ENCODE measurements around the gene NUP205.

DNA sequence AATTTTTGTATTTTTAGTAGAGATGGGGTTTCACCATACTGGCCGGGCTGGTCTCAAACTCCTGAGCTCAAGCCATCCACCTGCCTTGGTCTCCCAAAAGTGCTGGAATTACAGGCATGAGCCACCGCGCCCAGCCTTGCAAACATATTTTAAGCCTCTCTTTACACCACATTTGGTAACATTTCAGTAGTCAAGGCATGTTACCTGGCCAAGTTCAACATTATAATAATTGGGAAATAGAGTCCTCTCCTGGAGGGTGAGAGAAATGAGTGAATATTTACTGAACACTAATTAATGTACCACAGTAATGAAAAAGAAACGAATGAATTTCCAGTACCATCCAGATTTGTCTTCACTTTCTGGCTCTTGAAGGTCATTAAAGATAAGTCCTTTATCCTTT lies 37.8 kb upstream of the NUP205 start:
- TF ChIP-seq FOXP2 (optimal IDR thresholded peaks at IDR 0.05; ENCODE audit: borderline replicate concordance, extremely low read depth, extremely low read length, insufficient read depth) (no peak), TAF1 (IDR thresholded peaks at IDR 0.05; ENCODE audit: borderline replicate concordance, insufficient read depth, low read length) (no peak), SIN3A (IDR thresholded peaks at IDR 0.05; ENCODE audit: borderline replicate concordance, insufficient read depth, low read length) (no peak), POLR2AphosphoS5 (IDR thresholded peaks at IDR 0.05; ENCODE audit: low read depth, low read length) (no peak)
- TF ChIP-seq, protein P1, sequence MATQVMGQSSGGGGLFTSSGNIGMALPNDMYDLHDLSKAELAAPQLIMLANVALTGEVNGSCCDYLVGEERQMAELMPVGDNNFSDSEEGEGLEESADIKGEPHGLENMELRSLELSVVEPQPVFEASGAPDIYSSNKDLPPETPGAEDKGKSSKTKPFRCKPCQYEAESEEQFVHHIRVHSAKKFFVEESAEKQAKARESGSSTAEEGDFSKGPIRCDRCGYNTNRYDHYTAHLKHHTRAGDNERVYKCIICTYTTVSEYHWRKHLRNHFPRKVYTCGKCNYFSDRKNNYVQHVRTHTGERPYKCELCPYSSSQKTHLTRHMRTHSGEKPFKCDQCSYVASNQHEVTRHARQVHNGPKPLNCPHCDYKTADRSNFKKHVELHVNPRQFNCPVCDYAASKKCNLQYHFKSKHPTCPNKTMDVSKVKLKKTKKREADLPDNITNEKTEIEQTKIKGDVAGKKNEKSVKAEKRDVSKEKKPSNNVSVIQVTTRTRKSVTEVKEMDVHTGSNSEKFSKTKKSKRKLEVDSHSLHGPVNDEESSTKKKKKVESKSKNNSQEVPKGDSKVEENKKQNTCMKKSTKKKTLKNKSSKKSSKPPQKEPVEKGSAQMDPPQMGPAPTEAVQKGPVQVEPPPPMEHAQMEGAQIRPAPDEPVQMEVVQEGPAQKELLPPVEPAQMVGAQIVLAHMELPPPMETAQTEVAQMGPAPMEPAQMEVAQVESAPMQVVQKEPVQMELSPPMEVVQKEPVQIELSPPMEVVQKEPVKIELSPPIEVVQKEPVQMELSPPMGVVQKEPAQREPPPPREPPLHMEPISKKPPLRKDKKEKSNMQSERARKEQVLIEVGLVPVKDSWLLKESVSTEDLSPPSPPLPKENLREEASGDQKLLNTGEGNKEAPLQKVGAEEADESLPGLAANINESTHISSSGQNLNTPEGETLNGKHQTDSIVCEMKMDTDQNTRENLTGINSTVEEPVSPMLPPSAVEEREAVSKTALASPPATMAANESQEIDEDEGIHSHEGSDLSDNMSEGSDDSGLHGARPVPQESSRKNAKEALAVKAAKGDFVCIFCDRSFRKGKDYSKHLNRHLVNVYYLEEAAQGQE (IDR thresholded peaks at IDR 0.05; ENCODE audit: insufficient read depth in 1 of 2, low read depth in 2 of 2, low read length in 2 of 2), result no peak
